GM12892 (cell line): ENCODE measurements around the gene UBALD2.

Experiments used
- POLR2A ChIP-seq: IDR thresholded peaks from 2 replicates; pipeline ENCODE4 v1.6.1; 2011; ENCODE audit warnings: low read depth, low read length, control low read depth
- POLR2AphosphoS5 ChIP-seq: IDR thresholded peaks from 2 replicates; pipeline ENCODE4 v1.6.1; 2011; ENCODE audit warnings: low read depth, low read length, control low read depth
- TAF1 ChIP-seq: IDR thresholded peaks from 2 replicates; pipeline ENCODE4 v1.6.1; 2011; ENCODE audit warnings: low read depth, mild to moderate bottlenecking, control low read depth, low read length, borderline replicate concordance

- TF ChIP-seq POLR2AphosphoS5 (no peak), POLR2A (no peak), TAF1 (no peak)
These were observed 27.4 kb downstream of the UBALD2 start for GRCh38 chr17:76292567-76292966.
